Heart right ventricle (tissue), 16 donors: ENCODE results near the gene SREBF2. TPM values are rescaled to one million over a fixed set of nuclear protein-coding genes. Genes with fewer than 3 reads are reported as not detected.
A peak's percentile ranks its signal among the peaks of the same experiment; 100 is the strongest.

ENCODE experiments used
- ATAC-seq, 8 donors: fragments of 200-7000 bp; cut with Tn5 transposase; one replicate each; pipeline ENCODE4 v1.9.1; 2020; ENCODE audit warnings: mild to moderate bottlenecking in 8 of 8, moderate library complexity in 8 of 8, moderate number of reproducible peaks in 1 of 8
- DNase-seq, 2 donors: peaks; one replicate each; pipeline ENCODE4 v3.0.0-alpha.2; 2020
- H3K27ac ChIP-seq, 10 donors: fragments of 200-600 bp; sonication (generic) in 2 of 10; one replicate each; pipeline versions ENCODE4 v1.5.0 to v1.8.0; 2020 to 2022; ENCODE audit warnings: mild to moderate bottlenecking in 3 of 10
- H3K27me3 ChIP-seq, 7 donors: fragments of 200-600 bp; one replicate each; pipeline ENCODE4 v1.8.0; 2021 to 2022; ENCODE audit warnings: mild to moderate bottlenecking in 2 of 7
- H3K36me3 ChIP-seq, 9 donors: fragments of 200-600 bp; sonication (generic) in 1 of 9; one replicate each; pipeline versions ENCODE4 v1.5.0 to v1.8.0; 2020 to 2022; ENCODE audit warnings: mild to moderate bottlenecking in 2 of 9
- H3K4me1 ChIP-seq, 9 donors: fragments of 200-600 bp; sonication (generic) in 1 of 9; one replicate each; pipeline versions ENCODE4 v1.5.0 to v1.8.0; 2020 to 2022; ENCODE audit warnings: mild to moderate bottlenecking in 4 of 9
- H3K4me3 ChIP-seq, 10 donors: fragments of 200-600 bp; sonication (generic) in 2 of 10; one replicate each; pipeline versions ENCODE4 v1.5.0 to v1.8.0; 2020 to 2022; ENCODE audit warnings: mild to moderate bottlenecking in 7 of 10, moderate library complexity in 2 of 10
- H3K9me3 ChIP-seq, 11 donors: fragments of 200-600 bp in 10 of 11; sonication (generic) in 2 of 11; one replicate each; pipeline versions ENCODE4 v1.5.0 to v1.8.0; 2013 to 2022; ENCODE audit warnings: mild to moderate bottlenecking in 2 of 11, control low read depth in 1 of 11, moderate library complexity in 1 of 11
- WGBS, 2 donors: extraction: QIAGEN DNeasy Blood & Tissue Kit; methylation state at CpG; one replicate each; pipeline ENCODE4 v1.1.7; 2013; ENCODE audit warnings: inconsistent platforms in 1 of 2; 5-methylcytosine and 5-hydroxymethylcytosine counted together
- intact Hi-C, 10 donors: fragments of 100-400 bp; cut with DNase I; formaldehyde crosslinking; loops; one replicate each; pipeline versions ENCODE4 v1.11.1 to v1.14.2; 2022
- polyA plus RNA-seq, 2 donors: library from polyadenylated mRNA; stranded (reverse); fragments of 200-250 nt; gene quantifications; one replicate each; pipeline ENCODE4 v1.2.3, GENCODE V29; 2013
- total RNA-seq, 10 donors: library from RNA; stranded (reverse); fragmentation: NEBNext Ultra II Directional in 3 of 10; extraction: Animal tissue kit (Norgen Biotek cat#: 25700) in 3 of 10; gene quantifications; one replicate each; pipeline versions ENCODE4 v1.2.1 to v1.2.4, GENCODE V29; 2021 to 2023
- TF ChIP-seq, protein P1 (sequence below), 9 donors: fragments of 200-600 bp; sonication (generic) in 2 of 9; IDR thresholded peaks; one replicate each; pipeline versions ENCODE4 v1.5.0 to v1.8.0; 2021 to 2022; ENCODE audit warnings: antibody characterized with exemption in 9 of 9, mild to moderate bottlenecking in 5 of 9, moderate library complexity in 1 of 9
- donor health status: Arrhythmogenic right ventricular cardiomyopathy.
- donor health status: ischemic (EF 13 %, LVEDD 7.1; RV severe dilation, severe dysfunction).
- donor health status: healthy with polysubstance abuse.
- donor health status: DM: no; HTN: yes; CAD: no.
- donor health status: DM: no; HTN: no; CAD: no.
- donor health status: ischemic (EF 25% LVEDD 6.9; RV normal size, moderate dysfunction).
- donor health status: ischemic (EF 25% LVEDD 5.7; RV mildly dilated, moderate dysfunction).
- donor health status: healthy.
- donor health status: DM: yes; HTN: yes; CAD: no.
- donor health status: Ischemic cardiomyopathy.
- donor health status: ischemic (EF 35%, LVEDD 5.7; RV mildly dilated, moderate dysfunction).
- donor health status: nonischemic (EF 11% LVEDD 7.7; RV severe dilation, severe dysfunction).
- donor health status: DM: yes; HTN: yes; CAD: no.
- donor health status: PGD.
- donor health status: ischemic (EF 29% LVEDD 5.4; RV normal size, mild dysfunction).
- donor health status: nonischemic (EF 23%, LVEDD 6.1; RV moderate dilation, normal function).

SREBF2 gene
- total and polyA plus RNA-seq, 12 donors: 37.5 to 94.3 (median 71.3) TPM

DNA sequence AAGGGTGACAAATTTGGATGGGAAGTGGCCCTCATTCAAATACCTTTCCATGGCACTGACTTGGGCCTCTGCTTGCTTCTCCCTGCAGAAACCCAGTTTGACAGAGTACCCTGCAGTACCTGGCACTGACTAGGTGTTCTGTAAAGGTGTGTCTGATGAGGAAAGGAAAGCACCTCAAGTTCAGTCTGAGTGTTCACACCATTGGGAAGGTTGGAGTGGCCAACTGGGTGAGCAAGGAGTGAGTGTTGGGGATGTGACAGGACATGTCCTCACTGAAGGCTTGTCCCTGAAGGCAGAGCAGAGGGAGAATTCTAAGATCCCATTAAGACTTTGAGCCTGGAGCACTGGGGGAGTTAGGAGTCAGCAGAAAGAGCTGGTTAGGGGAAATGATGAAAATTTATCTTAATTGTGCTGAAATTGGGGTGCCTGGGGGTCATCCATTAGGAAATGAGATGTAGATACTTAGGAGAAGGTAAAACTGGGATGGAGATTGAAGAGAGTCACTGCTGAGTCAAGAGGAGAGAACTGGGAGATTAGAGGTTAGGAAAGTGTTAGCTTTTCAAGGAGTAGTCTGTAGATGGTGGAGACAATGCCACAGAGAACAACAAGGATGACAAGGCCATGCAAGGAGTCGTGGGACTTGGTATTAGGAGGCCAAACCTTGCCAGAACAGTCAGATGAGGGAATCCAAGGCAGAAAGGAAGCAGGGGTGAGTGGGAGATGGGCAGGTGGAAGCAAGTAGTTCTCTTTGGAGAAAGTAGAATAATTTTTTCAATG, 6.1 kb downstream of the SREBF2 start:
- ATAC-seq: no peak
- peaks cover 2 to 62% (median 26%) of the 10 kb centered on the region in 9 donors for H3K4me1 ChIP-seq
- peaks cover 0 to 42% (median 0%) of the 10 kb centered on the region in 9 donors for H3K36me3 ChIP-seq
- TF ChIP-seq, protein P1, sequence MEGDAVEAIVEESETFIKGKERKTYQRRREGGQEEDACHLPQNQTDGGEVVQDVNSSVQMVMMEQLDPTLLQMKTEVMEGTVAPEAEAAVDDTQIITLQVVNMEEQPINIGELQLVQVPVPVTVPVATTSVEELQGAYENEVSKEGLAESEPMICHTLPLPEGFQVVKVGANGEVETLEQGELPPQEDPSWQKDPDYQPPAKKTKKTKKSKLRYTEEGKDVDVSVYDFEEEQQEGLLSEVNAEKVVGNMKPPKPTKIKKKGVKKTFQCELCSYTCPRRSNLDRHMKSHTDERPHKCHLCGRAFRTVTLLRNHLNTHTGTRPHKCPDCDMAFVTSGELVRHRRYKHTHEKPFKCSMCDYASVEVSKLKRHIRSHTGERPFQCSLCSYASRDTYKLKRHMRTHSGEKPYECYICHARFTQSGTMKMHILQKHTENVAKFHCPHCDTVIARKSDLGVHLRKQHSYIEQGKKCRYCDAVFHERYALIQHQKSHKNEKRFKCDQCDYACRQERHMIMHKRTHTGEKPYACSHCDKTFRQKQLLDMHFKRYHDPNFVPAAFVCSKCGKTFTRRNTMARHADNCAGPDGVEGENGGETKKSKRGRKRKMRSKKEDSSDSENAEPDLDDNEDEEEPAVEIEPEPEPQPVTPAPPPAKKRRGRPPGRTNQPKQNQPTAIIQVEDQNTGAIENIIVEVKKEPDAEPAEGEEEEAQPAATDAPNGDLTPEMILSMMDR (IDR thresholded peaks at IDR 0.05): no peak
- DNase-seq: no peak
- WGBS, 2 donors: 50 to 60% methylated on average over 1 of the region's 1 CpG
- H3K27ac ChIP-seq: peak overlapping the region in 1 of 10 donors; percentile 39
- no peaks in the 10 kb centered on the region for H3K9me3 ChIP-seq
- no peaks in the 10 kb centered on the region for H3K27me3 ChIP-seq
- H3K4me3 ChIP-seq: no peak overlapping the region
- intact Hi-C loops: loop anchor here in 3 of 10 donors (10.0 kb wide), 2 partner anchors 144 to 236 kb away; partner anchors contain the start of genes NAGA (in 2 of the 3), PHETA2 (in 2 of the 3), SMDT1 (in 2 of the 3) and MEI1 (in 1 of the 3)

DNA sequence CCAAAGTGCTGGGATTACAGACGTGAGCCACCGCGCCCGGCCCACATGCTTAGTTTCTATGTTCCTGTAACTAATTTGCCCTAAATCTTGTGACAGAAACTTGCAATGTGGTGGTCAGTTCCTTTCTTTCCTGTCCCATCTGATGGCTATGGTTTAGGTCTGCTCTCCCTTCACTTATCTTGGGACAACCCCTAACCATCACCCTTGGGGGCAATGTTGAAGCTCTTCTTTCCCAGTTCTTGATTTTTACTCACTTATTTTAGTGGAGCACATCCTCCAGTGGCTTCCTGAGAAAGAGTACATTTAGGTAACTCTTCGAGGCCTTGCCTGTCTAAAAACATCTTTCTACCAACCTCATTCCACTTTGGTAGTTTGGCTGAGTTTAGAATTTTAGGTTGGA, 7.3 kb downstream of the SREBF2 start:
- ATAC-seq (no peak), DNase-seq (no peak)
- WGBS, 2 donors: 91 to 95% methylated on average over 5 of the region's 5 CpGs
- no peaks in the 10 kb centered on the region for H3K27me3 ChIP-seq
- H3K4me1 ChIP-seq: peaks cover 0 to 62% (median 25%) of the 10 kb centered on the region in 9 donors
- intact Hi-C loops: no loop called here
- peaks cover 0 to 42% (median 0%) of the 10 kb centered on the region in 9 donors for H3K36me3 ChIP-seq
- no peaks in the 10 kb centered on the region for H3K9me3 ChIP-seq
- TF ChIP-seq, protein P1 (IDR thresholded peaks at IDR 0.05): no peak
- no peak overlapping the region for H3K27ac ChIP-seq
- no peak overlapping the region for H3K4me3 ChIP-seq

DNA sequence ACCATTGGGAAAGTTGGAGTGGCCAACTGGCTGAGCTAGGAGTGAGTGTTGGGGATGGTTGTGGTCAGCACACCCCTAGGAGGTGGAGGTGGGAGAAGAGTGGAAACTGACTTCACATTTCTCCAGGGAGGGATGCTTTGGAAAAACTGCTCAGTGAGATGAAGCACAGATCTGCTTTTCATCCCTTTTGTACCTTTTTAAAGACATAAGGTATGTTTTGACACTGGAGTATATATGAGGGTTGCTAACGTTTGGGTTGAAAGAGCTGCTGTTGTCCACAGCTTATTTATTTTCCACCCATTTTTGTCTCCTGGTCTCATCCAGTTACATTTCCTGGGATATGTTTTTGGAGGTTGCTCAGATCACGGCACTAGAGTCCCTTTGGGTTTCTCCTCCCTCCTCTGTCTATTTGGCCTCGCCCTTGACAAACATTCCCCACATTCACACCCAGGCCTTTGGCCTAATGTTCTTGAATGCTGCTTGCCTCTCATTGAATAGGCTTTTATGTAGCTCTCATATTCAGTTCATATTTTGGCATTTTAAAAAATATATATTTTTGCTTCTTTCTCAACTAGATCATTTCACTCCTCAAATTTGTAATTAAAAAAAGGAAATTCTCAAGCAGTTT, 8.3 kb downstream of the SREBF2 start:
- Histone ChIP-seq H3K9me3 (no peaks in the 10 kb centered on the region), H3K4me1 (peaks cover 0 to 72% (median 25%) of the 10 kb centered on the region in 9 donors), H3K36me3 (peaks cover 0 to 33% (median 0%) of the 10 kb centered on the region in 9 donors), H3K27me3 (no peaks in the 10 kb centered on the region), H3K27ac (peak overlapping the region in 2 of 10 donors; percentile 19 to 22), H3K4me3 (no peak overlapping the region)
- WGBS, 2 donors: 46 to 50% methylated on average over 3 of the region's 3 CpGs
- no peak for DNase-seq
- peak in 2 of 8 donors; percentile 38 to 63 for ATAC-seq
- intact Hi-C loops: no loop called here
- TF ChIP-seq, protein P1 (IDR thresholded peaks at IDR 0.05): no peak
